ACC112 (cell line): ENCODE results near the gene PKP1.

Experiments
- H2AFZ ChIP-seq: fragments of 200-600 bp; sonication (generic); one replicate; pipeline ENCODE4 v1.6.0; 2017; ENCODE audit warnings: antibody characterized with exemption, low read length; ENCODE audit not compliant: unreplicated experiment
- H3K27ac ChIP-seq: fragments of 200-600 bp; sonication (generic); 2 replicates; pipeline ENCODE4 v1.5.1; 2014; ENCODE audit warnings: low read depth, mild to moderate bottlenecking, antibody characterized with exemption, low read length, moderate library complexity
- H3K27me3 ChIP-seq: fragments of 200-600 bp; sonication (generic); 2 replicates; pipeline ENCODE4 v1.6.1; 2014; ENCODE audit warnings: mild to moderate bottlenecking, antibody characterized with exemption, low read length, moderate library complexity, mixed read lengths; ENCODE audit not compliant: insufficient read depth
- H3K36me3 ChIP-seq: fragments of 200-600 bp; sonication (generic); 2 replicates; pipeline ENCODE4 v1.6.1; 2016; ENCODE audit warnings: mild to moderate bottlenecking, antibody characterized with exemption, low read length, moderate library complexity, mixed read lengths; ENCODE audit not compliant: insufficient read depth
- H3K4me1 ChIP-seq: fragments of 200-600 bp; sonication (generic); one replicate; pipeline ENCODE4 v1.6.1; 2016; ENCODE audit warnings: low read length, mixed read lengths; ENCODE audit not compliant: insufficient read depth, unreplicated experiment, control insufficient read depth
- H3K4me3 ChIP-seq: fragments of 200-600 bp; sonication (generic); 2 replicates; pipeline ENCODE4 v1.5.1; 2014; ENCODE audit warnings: mild to moderate bottlenecking, low read depth, low read length
- H3K79me2 ChIP-seq: fragments of 200-600 bp; sonication (generic); one replicate; pipeline ENCODE4 v1.6.0; 2016; ENCODE audit warnings: low read length; ENCODE audit not compliant: control insufficient read depth, unreplicated experiment, insufficient read depth

Gene PKP1

DNA sequence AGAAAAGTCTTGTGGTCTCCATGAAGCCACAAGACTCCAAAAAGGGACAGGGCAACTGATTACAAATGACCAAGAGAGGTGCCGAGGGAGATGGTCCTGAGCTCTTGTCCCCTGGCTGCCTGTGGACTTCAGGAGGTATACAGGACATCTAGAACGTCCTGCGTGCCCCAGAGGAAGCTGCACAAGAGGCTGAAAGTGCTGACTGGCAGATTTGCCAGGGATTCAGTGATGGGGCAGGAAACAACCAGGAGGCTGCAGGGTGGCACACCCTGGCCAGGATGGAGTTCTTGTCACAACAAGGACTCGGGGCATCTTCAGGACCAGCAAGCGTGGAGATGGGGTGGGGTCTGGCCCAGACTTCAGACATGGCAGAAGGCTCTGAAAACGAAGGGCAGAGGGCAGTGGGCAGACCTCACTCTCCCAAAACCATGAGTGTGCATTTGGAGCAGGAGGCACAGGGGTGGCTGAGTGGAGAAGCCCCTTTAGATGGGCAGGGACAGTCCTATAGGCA is 13.4 kb upstream of the PKP1 start:
- Histone ChIP-seq H2AFZ (no peak overlapping the region), H3K27me3 (no peaks in the 10 kb centered on the region), H3K4me1 (peaks cover 47% of the 10 kb centered on the region)

DNA sequence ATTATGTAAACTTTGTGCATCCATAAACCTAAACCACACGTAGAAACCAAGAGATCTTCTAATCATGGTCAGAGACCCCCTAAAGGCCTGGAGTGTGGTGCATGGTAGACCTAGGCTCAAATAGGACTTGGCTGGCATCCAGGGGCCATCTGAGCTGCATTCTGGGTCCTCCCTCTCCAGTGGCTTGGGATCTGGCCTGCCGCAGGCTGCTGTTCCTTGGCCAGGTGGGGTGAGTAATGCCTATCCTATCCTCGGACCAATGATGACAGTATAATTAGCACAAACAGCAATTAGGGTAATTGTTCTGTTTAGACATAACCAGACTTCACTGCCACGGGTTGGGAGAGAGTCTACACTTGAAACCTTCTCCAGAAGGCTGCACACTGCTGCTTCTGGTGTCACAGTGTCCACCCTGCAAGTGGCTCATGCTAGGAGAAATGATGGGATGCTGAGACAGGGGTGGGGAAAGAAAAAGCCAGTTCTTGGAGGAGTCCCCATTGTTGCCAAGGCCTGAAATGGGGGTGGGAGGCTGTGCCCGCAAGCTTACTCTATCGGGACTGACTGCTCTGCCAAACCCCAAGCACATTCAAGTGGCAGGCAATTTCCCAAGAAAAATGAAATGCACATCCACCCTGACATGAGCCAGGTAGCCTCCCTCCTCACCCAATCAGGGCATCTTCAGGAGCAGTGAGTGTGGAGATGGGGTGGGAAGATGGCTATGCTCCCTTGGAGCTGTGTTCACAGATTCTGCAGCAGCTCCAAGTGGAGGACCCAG is 12.5 kb upstream of the PKP1 start:
- H3K36me3 ChIP-seq = no peaks in the 10 kb centered on the region
- no peak overlapping the region for H2AFZ ChIP-seq
- no peaks in the 10 kb centered on the region for H3K79me2 ChIP-seq
- H3K4me1 ChIP-seq = peaks cover 49% of the 10 kb centered on the region
- H3K27ac ChIP-seq = no peak overlapping the region
- no peak overlapping the region for H3K4me3 ChIP-seq
- H3K27me3 ChIP-seq = no peaks in the 10 kb centered on the region

More for the DNA sequence above, 13.4 kb upstream of the PKP1 start:
- Histone ChIP-seq H3K27ac (no peak overlapping the region), H3K36me3 (no peaks in the 10 kb centered on the region), H3K4me3 (no peak overlapping the region), H3K79me2 (no peaks in the 10 kb centered on the region)

DNA sequence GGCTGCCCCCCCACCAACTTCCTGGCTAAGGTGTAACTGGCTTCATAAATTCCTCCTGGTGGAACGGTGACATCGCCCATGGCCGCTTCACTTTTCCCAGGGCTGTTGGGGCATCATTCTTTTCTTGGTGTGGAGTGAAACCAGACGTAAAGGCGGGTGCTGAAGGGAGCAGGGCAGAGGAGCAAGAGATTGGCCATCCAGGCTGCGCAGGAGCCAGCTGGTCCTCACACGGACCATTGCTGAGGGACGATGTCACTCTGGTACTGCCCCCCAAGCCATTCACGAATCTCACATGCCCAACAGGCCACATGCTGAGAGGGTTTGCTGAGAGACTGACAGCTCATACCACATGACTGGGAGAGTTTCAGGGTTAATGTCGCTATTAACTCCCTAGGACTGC is 10.5 kb upstream of the PKP1 start:
- H3K36me3 ChIP-seq = no peaks in the 10 kb centered on the region
- H3K4me3 ChIP-seq = no peak overlapping the region
- no peaks in the 10 kb centered on the region for H3K79me2 ChIP-seq
- no peak overlapping the region for H2AFZ ChIP-seq
- no peak overlapping the region for H3K27ac ChIP-seq
- peaks cover 41% of the 10 kb centered on the region for H3K4me1 ChIP-seq
- H3K27me3 ChIP-seq = no peaks in the 10 kb centered on the region

DNA sequence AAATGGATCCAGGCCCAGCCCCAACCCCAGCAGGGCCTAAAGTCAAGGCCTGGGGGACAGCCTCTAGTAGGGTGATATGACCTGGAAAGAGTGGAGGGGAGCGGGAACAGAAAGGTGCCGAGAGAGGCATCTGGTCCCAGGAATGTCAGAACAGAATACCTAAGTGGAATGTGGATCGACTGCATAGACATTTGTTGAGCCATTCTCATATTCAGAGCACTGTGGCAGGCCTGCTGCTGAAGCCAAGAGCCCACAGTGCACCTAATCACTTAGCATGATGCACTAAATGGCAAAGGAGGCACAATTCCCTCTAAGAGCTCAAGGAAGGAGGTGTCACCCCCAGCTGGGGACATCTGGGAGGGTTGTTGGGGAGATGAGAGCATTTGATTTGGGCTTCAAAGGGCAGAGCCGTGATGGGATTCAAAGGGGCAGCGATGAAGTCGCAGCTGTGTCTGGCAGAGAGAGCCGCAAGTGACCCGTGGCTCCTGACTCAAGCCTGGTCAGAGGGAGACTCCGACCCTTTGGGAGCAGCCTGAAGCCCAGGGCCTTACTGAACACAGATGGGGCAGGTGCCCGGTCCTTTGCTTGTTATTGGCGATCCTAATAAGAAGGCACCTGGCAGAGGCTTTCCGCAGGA is 8.6 kb upstream of the PKP1 start:
- Histone ChIP-seq H2AFZ (no peak overlapping the region), H3K36me3 (no peaks in the 10 kb centered on the region), H3K4me3 (no peak overlapping the region), H3K4me1 (peaks cover 24% of the 10 kb centered on the region), H3K27ac (peak overlapping the region; percentile 38; the same call in 1 of the 2 replicates), H3K27me3 (no peaks in the 10 kb centered on the region), H3K79me2 (no peaks in the 10 kb centered on the region)

GRCh38 chr1:201275253-201275666 is 8.0 kb upstream of the PKP1 start:
- Histone ChIP-seq H3K4me3 (peak overlapping the region; percentile 27; the same call in 1 of the 2 replicates), H3K27ac (peak overlapping the region; percentile 62; the same call in 1 of the 2 replicates), H3K27me3 (no peaks in the 10 kb centered on the region), H3K4me1 (peaks cover 24% of the 10 kb centered on the region), H3K36me3 (no peaks in the 10 kb centered on the region), H3K79me2 (no peaks in the 10 kb centered on the region), H2AFZ (no peak overlapping the region)

- no peaks in the 10 kb centered on the region for H3K27me3 ChIP-seq
- no peak overlapping the region for H3K4me3 ChIP-seq
- H3K4me1 ChIP-seq = peaks cover 24% of the 10 kb centered on the region
- H3K79me2 ChIP-seq = no peaks in the 10 kb centered on the region
- H3K36me3 ChIP-seq = no peaks in the 10 kb centered on the region
- no peak overlapping the region for H2AFZ ChIP-seq
- no peak overlapping the region for H3K27ac ChIP-seq
Measured at GRCh38 chr1:201276891-201277290, 6.4 kb upstream of the PKP1 start.

DNA sequence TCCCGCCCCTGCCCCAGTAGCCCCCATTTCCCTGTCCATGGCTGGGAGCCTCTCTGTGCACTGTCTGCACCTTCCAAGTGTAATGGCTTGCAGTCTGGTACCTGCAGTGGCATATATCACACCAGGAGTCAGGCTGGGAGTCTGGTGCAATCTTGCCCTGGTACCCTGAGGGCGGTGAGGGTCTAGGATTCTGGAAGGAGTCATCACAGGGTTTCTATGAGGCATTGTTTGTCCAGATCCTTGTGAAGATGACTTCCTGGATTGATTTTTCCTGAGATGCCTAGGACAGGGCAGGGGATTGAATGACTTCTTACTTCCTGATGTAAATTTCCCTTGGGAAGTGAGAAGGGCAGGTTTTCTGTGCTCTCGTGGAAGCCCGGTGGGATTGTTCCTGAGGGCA is 5.9 kb upstream of the PKP1 start:
- Histone ChIP-seq H3K4me1 (peaks cover 24% of the 10 kb centered on the region), H3K36me3 (no peaks in the 10 kb centered on the region), H3K27me3 (no peaks in the 10 kb centered on the region), H3K27ac (no peak overlapping the region), H2AFZ (no peak overlapping the region), H3K4me3 (no peak overlapping the region), H3K79me2 (no peaks in the 10 kb centered on the region)

GRCh38 chr1:201279313-201279712 is 4.0 kb upstream of the PKP1 start:
- no peaks in the 10 kb centered on the region for H3K36me3 ChIP-seq
- H2AFZ ChIP-seq = no peak overlapping the region
- no peaks in the 10 kb centered on the region for H3K27me3 ChIP-seq
- no peak overlapping the region for H3K27ac ChIP-seq
- H3K4me3 ChIP-seq = no peak overlapping the region
- H3K4me1 ChIP-seq = peaks cover 29% of the 10 kb centered on the region
- no peaks in the 10 kb centered on the region for H3K79me2 ChIP-seq

GRCh38 chr1:201280884-201281283 is 2.4 kb upstream of the PKP1 start:
- H3K27me3 ChIP-seq = no peaks in the 10 kb centered on the region
- H2AFZ ChIP-seq = no peak overlapping the region
- no peak overlapping the region for H3K27ac ChIP-seq
- peaks cover 15% of the 10 kb centered on the region for H3K4me1 ChIP-seq
- H3K4me3 ChIP-seq = no peak overlapping the region
- no peaks in the 10 kb centered on the region for H3K79me2 ChIP-seq
- H3K36me3 ChIP-seq = no peaks in the 10 kb centered on the region

DNA sequence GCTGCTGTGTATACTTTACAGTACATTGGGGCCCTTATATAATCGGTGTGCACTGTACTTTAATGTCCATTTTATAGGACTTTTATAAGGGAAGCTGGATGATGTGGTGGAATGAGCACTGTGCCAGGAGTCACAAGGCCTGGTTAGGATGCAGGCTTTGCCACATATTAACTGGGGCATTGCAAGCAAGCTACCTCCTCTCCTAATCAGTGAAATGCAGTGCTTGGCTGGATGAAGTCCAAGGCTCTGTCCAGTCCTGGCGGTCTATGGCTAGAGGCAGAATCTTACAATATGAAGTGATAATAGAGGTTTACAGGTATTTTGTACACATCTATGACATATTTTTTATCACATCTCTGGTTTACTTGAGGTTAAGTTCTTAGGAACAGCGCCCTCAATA is 1.7 kb upstream of the PKP1 start:
- Histone ChIP-seq H3K4me1 (peaks cover 11% of the 10 kb centered on the region), H3K79me2 (no peaks in the 10 kb centered on the region), H2AFZ (no peak overlapping the region), H3K36me3 (no peaks in the 10 kb centered on the region), H3K4me3 (no peak overlapping the region), H3K27ac (no peak overlapping the region), H3K27me3 (no peaks in the 10 kb centered on the region)

DNA sequence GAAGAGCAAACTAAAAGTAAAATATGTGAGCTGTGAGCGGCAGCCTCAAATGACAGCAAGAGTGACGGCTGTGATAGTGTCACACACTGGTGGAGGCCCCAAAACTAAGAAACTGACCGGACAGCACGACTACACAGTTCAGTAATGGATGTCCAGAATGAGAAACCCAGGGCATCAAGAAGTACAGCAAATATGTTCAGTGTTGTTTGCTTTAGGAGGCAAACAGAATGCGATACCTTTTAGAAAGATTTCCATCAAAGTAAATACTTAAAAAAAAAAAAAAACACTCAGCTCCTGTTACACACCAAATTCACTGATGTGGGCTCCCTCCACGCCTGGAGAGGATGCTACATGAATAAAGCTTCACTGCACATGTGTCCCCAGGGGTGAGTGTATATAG is 1.1 kb upstream of the PKP1 start:
- H3K27ac ChIP-seq = no peak overlapping the region
- no peak overlapping the region for H2AFZ ChIP-seq
- H3K4me1 ChIP-seq = peaks cover 8% of the 10 kb centered on the region
- H3K36me3 ChIP-seq = no peaks in the 10 kb centered on the region
- H3K4me3 ChIP-seq = no peak overlapping the region
- no peaks in the 10 kb centered on the region for H3K27me3 ChIP-seq
- no peaks in the 10 kb centered on the region for H3K79me2 ChIP-seq
